IPS-11a (cell line): ENCODE data around the gene PLEKHM3.
"Not testable (repeated sequence)": the region's sequence is repeated elsewhere in the genome, so short reads cannot be mapped to it uniquely, and the experiment has no call there.

Experiments
- H3K4me3 ChIP-seq: one replicate; pipeline ENCODE4 v1.5.1; 2013; ENCODE audit warnings: low read depth, low read length, control low read depth

Gene PLEKHM3

GRCh38 chr2:207835805-207836204, 189.5 kb downstream of the PLEKHM3 start:
- H3K4me3 ChIP-seq, result no peak overlapping the region

GRCh38 chr2:207833251-207833751, 192.0 kb downstream of the PLEKHM3 start:
- H3K4me3 ChIP-seq, result no peak overlapping the region

GRCh38 chr2:207831584-207832248, 193.6 kb downstream of the PLEKHM3 start:
- H3K4me3 ChIP-seq, result no peak overlapping the region

- no peak overlapping the region for H3K4me3 ChIP-seq
Measured at GRCh38 chr2:207830778-207831438, 194.4 kb downstream of the PLEKHM3 start.

- no peak overlapping the region for H3K4me3 ChIP-seq
Measured at GRCh38 chr2:207828361-207829057, 196.8 kb downstream of the PLEKHM3 start.

GRCh38 chr2:207825978-207826377, 199.3 kb downstream of the PLEKHM3 start:
- H3K4me3 ChIP-seq, result no peak overlapping the region

GRCh38 chr2:207825045-207825954, 200.0 kb downstream of the PLEKHM3 start:
- H3K4me3 ChIP-seq, result no peak overlapping the region

- no peak overlapping the region for H3K4me3 ChIP-seq
Measured at GRCh38 chr2:207823865-207824264, 201.5 kb downstream of the PLEKHM3 start.

- H3K4me3 ChIP-seq, result no peak overlapping the region
Measured at GRCh38 chr2:207819839-207820784, 205.2 kb downstream of the PLEKHM3 start.

GRCh38 chr2:207819021-207819797, 206.1 kb downstream of the PLEKHM3 start:
- no peak overlapping the region for H3K4me3 ChIP-seq

- no peak overlapping the region for H3K4me3 ChIP-seq
Measured at GRCh38 chr2:207816546-207816945, 208.8 kb downstream of the PLEKHM3 start.

GRCh38 chr2:207815254-207815653, 210.1 kb downstream of the PLEKHM3 start:
- no peak overlapping the region for H3K4me3 ChIP-seq

- no peak overlapping the region for H3K4me3 ChIP-seq
Measured at GRCh38 chr2:207813942-207814341, 211.4 kb downstream of the PLEKHM3 start.

GRCh38 chr2:207813221-207813916, 212.0 kb downstream of the PLEKHM3 start:
- H3K4me3 ChIP-seq, result no peak overlapping the region

- H3K4me3 ChIP-seq, result no peak overlapping the region
Measured at GRCh38 chr2:207812726-207813080, 212.6 kb downstream of the PLEKHM3 start.

- no peak overlapping the region for H3K4me3 ChIP-seq
Measured at GRCh38 chr2:207812058-207812725, 213.1 kb downstream of the PLEKHM3 start.

GRCh38 chr2:207811658-207812057, 213.7 kb downstream of the PLEKHM3 start:
- H3K4me3 ChIP-seq, result not testable (repeated sequence)
